ENCODE measurements around the gene HOOK1.
"Not testable (repeated sequence)": the region's sequence is repeated elsewhere in the genome, so short reads cannot be mapped to it uniquely, and the experiment has no call there.

The HOOK1 gene

DNA sequence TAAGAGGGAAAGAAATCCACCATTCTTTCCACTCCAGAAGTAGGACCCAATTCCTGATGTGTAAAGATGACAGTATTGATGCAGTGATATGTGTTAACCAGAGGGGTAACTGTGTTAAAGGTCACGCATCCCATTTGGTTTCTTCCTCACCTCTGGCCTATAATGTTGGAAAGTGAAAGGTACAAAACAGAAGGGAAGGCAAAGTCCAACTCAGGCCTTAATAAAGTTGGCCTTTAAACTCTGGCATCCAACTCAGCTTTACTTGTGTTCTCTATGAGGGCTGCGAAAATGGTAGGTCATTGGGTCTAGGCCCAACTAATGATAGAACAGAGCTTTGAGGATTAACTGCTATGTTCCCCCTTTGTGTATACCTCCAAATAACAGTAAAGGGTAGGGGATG is 93.9 kb downstream of the HOOK1 start:
- DNase-seq = no peak
- Histone ChIP-seq H2AFZ (ENCODE audit: low read depth, low read length) (no peak overlapping the region), H3K27me3 (ENCODE audit: control insufficient read depth in 1 of 2, insufficient read depth in 1 of 2, low read length in 2 of 2) (no peaks in the 10 kb centered on the region), H2BK120ac (ENCODE audit: low read depth, low read length) (no peak overlapping the region), H3K4me1 (ENCODE audit: control insufficient read depth, insufficient read depth, low read depth, low read length) (no peaks in the 10 kb centered on the region), H3K9ac (ENCODE audit: low read length) (no peak overlapping the region), H2AK5ac (ENCODE audit: low read length, severe bottlenecking) (no peak overlapping the region), H2BK5ac (ENCODE audit: low read depth, low read length, poor library complexity, severe bottlenecking) (no peak overlapping the region), H3K36me3 (ENCODE audit: control insufficient read depth in 1 of 2, insufficient read depth in 2 of 2, low read depth in 1 of 2, low read length in 2 of 2) (no peaks in the 10 kb centered on the region), H2BK15ac (ENCODE audit: low read depth, poor library complexity, severe bottlenecking) (no peak overlapping the region), H3K4ac (ENCODE audit: low read depth in 1 of 2, low read length in 2 of 2) (no peak overlapping the region), H4K8ac (ENCODE audit: low read length) (no peak overlapping the region), H2BK12ac (ENCODE audit: low read length in 2 of 2) (no peak overlapping the region), H3K4me2 (ENCODE audit: low read length, poor library complexity, severe bottlenecking) (no peak overlapping the region), H3K23ac (ENCODE audit: low read length in 2 of 2) (no peak overlapping the region), H3K27ac (ENCODE audit: low read length, poor library complexity, severe bottlenecking) (no peak overlapping the region), H4K91ac (ENCODE audit: low read length) (no peak overlapping the region), H3K79me1 (replicated peaks; ENCODE audit: low read length, poor library complexity, severe bottlenecking) (no peaks in the 10 kb centered on the region), H3K18ac (ENCODE audit: low read depth in 1 of 2, low read length in 2 of 2) (no peak overlapping the region), H3K4me3 (ENCODE audit: insufficient read depth in 1 of 2, low read depth in 1 of 2, low read length in 2 of 2) (no peak overlapping the region), H3K14ac (ENCODE audit: low read length in 2 of 2) (no peak overlapping the region), H3K9me3 (ENCODE audit: control insufficient read depth, low read length) (no peaks in the 10 kb centered on the region)
- 100% methylated on average over 2 of the region's 2 CpGs for WGBS

- not testable (repeated sequence) for H3K4me3 ChIP-seq (ENCODE audit: insufficient read depth in 1 of 2, low read depth in 1 of 2, low read length in 2 of 2); H3K4ac ChIP-seq (ENCODE audit: low read depth in 1 of 2, low read length in 2 of 2); H2BK120ac ChIP-seq (ENCODE audit: low read depth, low read length); H3K23ac ChIP-seq (ENCODE audit: low read length in 2 of 2); H3K79me1 ChIP-seq (replicated peaks; ENCODE audit: low read length, poor library complexity, severe bottlenecking); DNase-seq; H3K4me1 ChIP-seq (ENCODE audit: control insufficient read depth, insufficient read depth, low read depth, low read length); H4K8ac ChIP-seq (ENCODE audit: low read length); H3K18ac ChIP-seq (ENCODE audit: low read depth in 1 of 2, low read length in 2 of 2); H3K9ac ChIP-seq (ENCODE audit: low read length); H3K36me3 ChIP-seq (ENCODE audit: control insufficient read depth in 1 of 2, insufficient read depth in 2 of 2, low read depth in 1 of 2, low read length in 2 of 2); H3K27me3 ChIP-seq (ENCODE audit: control insufficient read depth in 1 of 2, insufficient read depth in 1 of 2, low read length in 2 of 2); H2AFZ ChIP-seq (ENCODE audit: low read depth, low read length); H3K14ac ChIP-seq (ENCODE audit: low read length in 2 of 2); H2BK5ac ChIP-seq (ENCODE audit: low read depth, low read length, poor library complexity, severe bottlenecking); H3K27ac ChIP-seq (ENCODE audit: low read length, poor library complexity, severe bottlenecking); H2AK5ac ChIP-seq (ENCODE audit: low read length, severe bottlenecking); H2BK12ac ChIP-seq (ENCODE audit: low read length in 2 of 2); H3K4me2 ChIP-seq (ENCODE audit: low read length, poor library complexity, severe bottlenecking); H3K9me3 ChIP-seq (ENCODE audit: control insufficient read depth, low read length); H2BK15ac ChIP-seq (ENCODE audit: low read depth, poor library complexity, severe bottlenecking); H4K91ac ChIP-seq (ENCODE audit: low read length)
- WGBS = 89% methylated on average over 4 of the region's 7 CpGs
Measured at GRCh38 chr1:59914791-59915286, 100.1 kb downstream of the HOOK1 start.

DNA sequence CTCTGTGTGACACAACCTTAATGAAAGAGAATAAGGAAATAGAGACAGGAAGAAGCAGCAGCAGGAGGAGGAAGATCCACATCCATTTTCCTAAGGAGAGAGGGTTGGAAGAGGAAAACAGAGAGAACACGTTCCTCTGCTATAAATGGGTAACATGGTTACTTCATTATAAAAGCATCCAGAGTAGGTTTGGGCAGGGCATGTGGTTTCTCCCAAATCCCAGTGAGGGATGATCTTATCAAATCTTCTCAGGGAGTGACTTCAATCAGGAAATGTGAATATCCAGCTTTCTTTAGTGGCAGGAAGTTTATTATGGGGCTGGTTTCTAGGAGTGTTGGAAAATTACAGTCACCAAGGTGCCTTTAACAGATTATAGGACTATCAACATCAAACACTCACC is 100.8 kb downstream of the HOOK1 start:
- Histone ChIP-seq H3K9ac (ENCODE audit: low read length) (no peak overlapping the region), H3K4me3 (ENCODE audit: insufficient read depth in 1 of 2, low read depth in 1 of 2, low read length in 2 of 2) (no peak overlapping the region), H3K23ac (ENCODE audit: low read length in 2 of 2) (no peak overlapping the region), H3K36me3 (ENCODE audit: control insufficient read depth in 1 of 2, insufficient read depth in 2 of 2, low read depth in 1 of 2, low read length in 2 of 2) (no peaks in the 10 kb centered on the region), H2AFZ (ENCODE audit: low read depth, low read length) (no peak overlapping the region), H3K4ac (ENCODE audit: low read depth in 1 of 2, low read length in 2 of 2) (no peak overlapping the region), H2BK15ac (ENCODE audit: low read depth, poor library complexity, severe bottlenecking) (no peak overlapping the region), H3K79me1 (replicated peaks; ENCODE audit: low read length, poor library complexity, severe bottlenecking) (no peaks in the 10 kb centered on the region), H3K4me2 (ENCODE audit: low read length, poor library complexity, severe bottlenecking) (no peak overlapping the region), H4K8ac (ENCODE audit: low read length) (no peak overlapping the region), H3K18ac (ENCODE audit: low read depth in 1 of 2, low read length in 2 of 2) (no peak overlapping the region), H3K27ac (ENCODE audit: low read length, poor library complexity, severe bottlenecking) (no peak overlapping the region), H4K91ac (ENCODE audit: low read length) (no peak overlapping the region), H2AK5ac (ENCODE audit: low read length, severe bottlenecking) (no peak overlapping the region), H3K9me3 (ENCODE audit: control insufficient read depth, low read length) (no peaks in the 10 kb centered on the region), H2BK5ac (ENCODE audit: low read depth, low read length, poor library complexity, severe bottlenecking) (no peak overlapping the region), H3K4me1 (ENCODE audit: control insufficient read depth, insufficient read depth, low read depth, low read length) (no peaks in the 10 kb centered on the region), H2BK12ac (ENCODE audit: low read length in 2 of 2) (no peak overlapping the region), H3K27me3 (ENCODE audit: control insufficient read depth in 1 of 2, insufficient read depth in 1 of 2, low read length in 2 of 2) (peaks cover 0 to 8% of the 10 kb centered on the region in 2 experiments), H2BK120ac (ENCODE audit: low read depth, low read length) (no peak overlapping the region), H3K14ac (ENCODE audit: low read length in 2 of 2) (no peak overlapping the region)
- 75% methylated on average over 1 of the region's 1 CpG for WGBS
- no peak for DNase-seq

DNA sequence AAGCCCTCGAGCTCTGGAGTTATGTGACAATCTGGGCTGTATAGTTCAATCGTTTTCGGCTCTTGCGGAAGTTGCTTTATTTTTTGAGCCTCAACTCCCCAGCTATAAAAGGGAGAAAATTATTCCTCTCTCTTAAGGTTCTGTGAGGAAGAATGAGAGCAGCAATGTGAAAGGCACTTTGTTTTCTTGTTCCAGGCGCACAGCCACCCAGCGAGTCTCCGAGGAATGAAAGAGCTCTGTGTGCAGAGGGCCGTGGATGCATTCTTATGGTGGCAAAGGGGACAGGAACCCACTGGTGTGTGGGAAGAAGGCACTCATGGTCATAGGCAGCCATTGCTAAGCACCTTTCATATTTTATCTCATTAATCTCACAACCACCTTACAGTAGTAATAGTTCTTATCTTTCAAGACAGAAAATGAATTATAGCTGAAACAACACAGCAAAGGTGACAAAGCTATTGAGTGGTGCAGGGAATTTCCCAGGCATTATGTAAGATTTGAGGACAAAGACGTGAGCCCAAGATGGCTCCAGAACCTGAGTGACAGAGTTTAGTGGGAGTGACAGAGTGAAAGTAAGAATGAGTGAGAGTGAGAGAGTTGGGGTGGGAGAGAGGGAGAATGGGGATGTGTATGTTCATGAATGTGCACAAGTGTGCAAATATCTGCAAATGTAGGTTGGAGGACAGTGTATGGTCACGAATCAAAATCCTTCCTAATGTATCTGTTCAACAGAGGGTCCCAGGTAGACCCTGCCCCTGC is 102.5 kb downstream of the HOOK1 start:
- Histone ChIP-seq H3K23ac (ENCODE audit: low read length in 2 of 2) (no peak overlapping the region), H3K4me2 (ENCODE audit: low read length, poor library complexity, severe bottlenecking) (no peak overlapping the region), H3K36me3 (ENCODE audit: control insufficient read depth in 1 of 2, insufficient read depth in 2 of 2, low read depth in 1 of 2, low read length in 2 of 2) (no peaks in the 10 kb centered on the region), H2AK5ac (ENCODE audit: low read length, severe bottlenecking) (no peak overlapping the region), H3K4me3 (ENCODE audit: insufficient read depth in 1 of 2, low read depth in 1 of 2, low read length in 2 of 2) (no peak overlapping the region), H3K18ac (ENCODE audit: low read depth in 1 of 2, low read length in 2 of 2) (no peak overlapping the region), H2AFZ (ENCODE audit: low read depth, low read length) (no peak overlapping the region), H3K79me1 (replicated peaks; ENCODE audit: low read length, poor library complexity, severe bottlenecking) (no peaks in the 10 kb centered on the region), H3K4me1 (ENCODE audit: control insufficient read depth, insufficient read depth, low read depth, low read length) (no peaks in the 10 kb centered on the region), H3K9me3 (ENCODE audit: control insufficient read depth, low read length) (no peaks in the 10 kb centered on the region), H2BK15ac (ENCODE audit: low read depth, poor library complexity, severe bottlenecking) (no peak overlapping the region), H2BK12ac (ENCODE audit: low read length in 2 of 2) (no peak overlapping the region), H2BK120ac (ENCODE audit: low read depth, low read length) (no peak overlapping the region), H3K9ac (ENCODE audit: low read length) (no peak overlapping the region), H4K91ac (ENCODE audit: low read length) (no peak overlapping the region), H3K27ac (ENCODE audit: low read length, poor library complexity, severe bottlenecking) (no peak overlapping the region), H3K27me3 (ENCODE audit: control insufficient read depth in 1 of 2, insufficient read depth in 1 of 2, low read length in 2 of 2) (peaks cover 0 to 8% of the 10 kb centered on the region in 2 experiments), H3K4ac (ENCODE audit: low read depth in 1 of 2, low read length in 2 of 2) (no peak overlapping the region), H4K8ac (ENCODE audit: low read length) (no peak overlapping the region), H2BK5ac (ENCODE audit: low read depth, low read length, poor library complexity, severe bottlenecking) (no peak overlapping the region), H3K14ac (ENCODE audit: low read length in 2 of 2) (no peak overlapping the region)
- DNase-seq = no peak
- WGBS = 86% methylated on average over 6 of the region's 10 CpGs
